NCI-H1417 treated with DMSO at 0.1 percent for 48 hours (cell line): ENCODE measurements around the gene TUBB8B.
"Not testable (repeated sequence)": the region's sequence is repeated elsewhere in the genome, so short reads cannot be mapped to it uniquely, and the experiment has no call there.

Experiments used
- DNase-seq: peaks from one replicate; lab custom pipeline; 2025; lab: John Stamatoyannopoulos, UW

The TUBB8B gene

GRCh38 chr18:12773-13172, 36.6 kb downstream of the TUBB8B start:
- DNase-seq = not testable (repeated sequence)

DNA sequence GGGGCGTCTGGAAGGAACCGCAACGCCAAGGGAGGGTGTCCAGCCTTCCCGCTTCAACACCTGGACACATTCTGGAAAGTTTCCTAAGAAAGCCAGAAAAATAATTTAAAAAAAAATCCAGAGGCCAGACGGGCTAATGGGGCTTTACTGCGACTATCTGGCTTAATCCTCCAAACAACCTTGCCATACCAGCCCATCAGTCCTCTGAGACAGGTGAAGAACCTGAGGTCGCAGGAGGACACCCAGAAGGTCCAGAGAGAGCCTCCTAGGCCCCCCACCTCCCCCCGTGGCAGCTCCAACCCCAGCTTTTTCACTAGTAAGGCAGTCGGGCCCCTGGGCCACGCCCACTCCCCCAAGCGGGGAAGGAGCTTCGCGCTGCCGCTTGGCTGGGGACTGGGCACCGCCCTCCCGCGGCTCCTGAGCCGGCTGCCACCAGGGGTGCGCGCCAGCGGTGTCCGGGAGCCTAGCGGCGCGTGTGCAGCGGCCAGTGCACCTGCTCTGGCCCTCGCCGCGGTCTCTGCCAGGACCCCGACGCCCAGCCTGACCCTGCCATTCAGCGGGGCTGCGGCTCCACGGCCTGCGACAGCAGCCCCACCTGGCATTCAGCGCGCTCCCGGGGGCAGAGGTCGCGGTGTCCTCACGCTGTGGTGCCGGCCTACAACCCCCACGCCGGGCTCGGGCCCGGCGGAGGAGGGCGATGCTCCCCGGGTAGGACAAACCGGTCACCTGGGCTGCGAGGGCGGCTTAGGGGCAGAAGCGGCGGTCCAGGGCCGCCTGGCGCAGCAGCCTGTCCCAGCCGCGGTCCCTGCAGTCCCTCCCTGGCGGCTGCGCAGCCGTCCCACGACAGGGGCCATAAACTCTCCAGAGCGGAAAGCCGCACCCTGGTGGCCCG, 37.8 kb downstream of the TUBB8B start:
- not testable (repeated sequence) for DNase-seq

GRCh38 chr18:10624-11184, 38.7 kb downstream of the TUBB8B start:
- DNase-seq = not testable (repeated sequence)

GRCh38 chr18:9937-10336, 39.5 kb downstream of the TUBB8B start:
- not testable (repeated sequence) for DNase-seq
